LNCaP clone FGC (cell line): ENCODE measurements around the gene UBE2QL1.

ENCODE experiments used
- DNase-seq: peaks from one replicate; pipeline ENCODE4 v3.0.0-alpha.2; 2011; ENCODE audit warnings: low read depth
- H3K4me3 ChIP-seq: 2 replicates; pipeline ENCODE4 v1.5.1; 2011; ENCODE audit warnings: mild to moderate bottlenecking, low read depth, low read length, control low read depth
- CTCF ChIP-seq: IDR thresholded peaks from 2 replicates; pipeline ENCODE4 v1.5.1; 2012; ENCODE audit warnings: mild to moderate bottlenecking; ENCODE audit not compliant: control insufficient read depth, insufficient read depth; ENCODE audit errors: extremely low read depth

The UBE2QL1 gene

DNA sequence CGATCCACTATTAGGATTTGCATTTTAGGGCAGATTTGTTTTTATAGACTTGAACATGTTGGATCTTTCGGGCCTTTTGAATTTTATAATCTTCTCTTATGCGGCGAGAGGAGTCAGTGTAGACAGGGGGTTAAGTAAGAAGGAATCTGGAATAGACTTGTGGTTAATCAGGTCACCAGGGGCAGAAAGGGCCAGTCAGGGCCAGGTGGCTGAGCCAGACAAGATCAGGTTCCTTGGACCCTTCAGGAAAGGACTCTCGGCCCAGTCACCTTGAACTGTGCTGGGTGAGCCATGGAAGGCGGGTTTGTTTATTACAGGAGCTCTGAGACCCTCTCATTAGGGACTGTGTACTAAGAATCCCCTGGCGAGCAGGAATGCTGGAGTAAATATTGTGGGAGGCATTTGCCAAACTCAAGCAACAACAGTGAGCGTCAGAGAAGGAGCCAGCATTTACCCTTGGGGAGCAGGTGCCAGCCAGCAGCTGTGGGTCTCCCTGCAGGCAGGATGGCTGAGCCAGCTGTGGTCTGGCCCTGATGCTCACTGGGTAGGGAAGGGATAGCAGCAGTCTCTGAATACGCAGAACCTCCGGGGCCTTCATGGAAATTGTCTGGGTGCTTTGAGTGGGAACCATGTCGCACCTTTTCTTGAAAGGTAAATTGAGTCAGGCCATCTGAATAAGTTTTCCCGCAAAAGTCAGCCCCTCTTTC lies 79.2 kb downstream of the UBE2QL1 start:
- TF ChIP-seq CTCF: no peak
- no peak overlapping the region for H3K4me3 ChIP-seq
- DNase-seq: no peak

DNA sequence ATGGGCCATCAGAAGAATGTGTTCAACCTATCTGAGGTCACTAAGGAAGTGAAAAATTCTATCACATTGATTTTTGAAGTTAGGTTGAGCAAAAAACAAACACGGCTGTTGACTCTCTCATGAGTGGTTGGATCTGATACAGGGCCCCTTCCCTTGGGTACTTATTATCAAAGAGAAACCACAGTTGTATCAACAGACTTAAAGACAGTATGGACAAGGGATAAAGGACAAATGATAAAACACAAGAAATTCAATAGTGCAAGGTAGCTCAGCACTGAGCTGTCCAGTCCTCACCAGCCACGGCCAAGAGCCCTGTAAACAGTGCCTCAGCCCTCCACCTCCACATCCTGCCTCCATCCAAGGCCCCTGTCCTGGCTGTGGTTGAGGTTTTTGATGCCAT lies 86.9 kb downstream of the UBE2QL1 start:
- no peak for TF ChIP-seq CTCF
- no peak overlapping the region for H3K4me3 ChIP-seq
- no peak for DNase-seq

GRCh38 chr5:6539060-6539459 lies 90.4 kb downstream of the UBE2QL1 start:
- DNase-seq: no peak
- TF ChIP-seq CTCF: no peak
- no peak overlapping the region for H3K4me3 ChIP-seq

DNA sequence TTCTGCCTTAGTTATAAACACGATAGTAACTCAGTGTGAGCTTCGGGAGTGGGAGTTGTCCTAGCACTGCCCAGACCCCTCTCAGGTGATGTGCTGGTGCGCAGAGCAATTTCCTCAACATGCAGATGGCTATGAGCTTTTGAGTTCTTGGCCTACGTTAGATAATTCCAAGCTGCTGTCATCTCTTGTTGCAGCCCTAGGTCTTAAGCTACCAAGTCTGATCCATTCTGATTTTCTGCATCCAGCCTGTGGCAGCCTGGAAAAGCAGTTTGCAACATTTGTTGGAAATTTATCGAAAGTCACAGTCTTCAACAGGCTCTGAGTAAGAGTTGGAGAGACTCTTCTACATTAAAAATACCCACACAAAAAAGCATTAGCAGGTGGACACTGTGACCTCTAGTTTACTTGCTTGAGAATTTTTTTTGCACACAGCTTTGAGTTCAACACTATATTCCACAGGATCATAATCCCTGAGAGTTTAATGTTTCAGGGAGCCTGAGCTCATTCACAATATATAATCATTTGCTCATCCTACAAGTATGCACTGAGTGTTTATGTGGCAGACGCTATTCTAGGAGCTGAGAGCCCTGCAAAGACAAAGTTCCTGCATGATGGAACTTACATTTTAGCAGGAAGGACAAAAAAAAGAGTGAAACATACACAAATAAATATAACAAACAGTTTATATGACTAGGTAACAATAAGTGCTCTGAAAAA lies 91.6 kb downstream of the UBE2QL1 start:
- TF ChIP-seq CTCF: no peak
- no peak overlapping the region for H3K4me3 ChIP-seq
- DNase-seq: no peak

- no peak overlapping the region for H3K4me3 ChIP-seq
Observed at GRCh38 chr5:6541256-6542013, 92.8 kb downstream of the UBE2QL1 start.

More at GRCh38 chr5:6541256-6542013, 92.8 kb downstream of the UBE2QL1 start:
- DNase-seq: no peak
- TF ChIP-seq CTCF: no peak
